ENCODE results near the gene PCDHGB1. TPM values are rescaled to one million over a fixed set of nuclear protein-coding genes. Genes with fewer than 3 reads are reported as not detected.
A peak's percentile ranks its signal among the peaks of the same experiment; 100 is the strongest.

Gene PCDHGB1
- total RNA-seq, 1 experiment from 2014 or later: 5.6 TPM

- no peak for TF ChIP-seq TEAD1 (CRISPR knock-in tag; IDR thresholded peaks at IDR 0.05)
- no peak for TF ChIP-seq ZNF416 (CRISPR knock-in tag; IDR thresholded peaks at IDR 0.05)
- no peak for TF ChIP-seq ZNF671 (CRISPR knock-in tag; IDR thresholded peaks at IDR 0.05)
- TF ChIP-seq ETV6 (CRISPR knock-in tag; IDR thresholded peaks at IDR 0.05): no peak
- TF ChIP-seq SMAD4 (CRISPR knock-in tag; IDR thresholded peaks at IDR 0.05): peak; percentile 30; the same call in 1 of the 2 replicates
- TF ChIP-seq ZNF219 (CRISPR knock-in tag; IDR thresholded peaks at IDR 0.05; ENCODE audit: borderline replicate concordance): no peak
- TF ChIP-seq GRHL2 (CRISPR knock-in tag; IDR thresholded peaks at IDR 0.05; ENCODE audit: insufficient replicate concordance, severe bottlenecking): no peak
- no peak for TF ChIP-seq SMAD3 (CRISPR knock-in tag; IDR thresholded peaks at IDR 0.05; ENCODE audit: borderline replicate concordance)
- H3K4me3 Mint-ChIP-seq: no peak overlapping the region
- H3K27ac Mint-ChIP-seq: no peak overlapping the region
- no peak for DNase-seq (ENCODE audit: low spot score)
- POLR2A ChIA-PET: no interaction called here
- H3K36me3 Mint-ChIP-seq: peaks cover 63% of the 10 kb centered on the region
- peaks cover 57% of the 10 kb centered on the region for H3K9me3 Mint-ChIP-seq
- ATAC-seq: no peak
- peaks cover 24% of the 10 kb centered on the region for H3K4me1 Mint-ChIP-seq
- peaks cover 14% of the 10 kb centered on the region for H3K27me3 Mint-ChIP-seq (ENCODE audit: low read depth)
- CTCF ChIA-PET: no interaction called here
Measured at GRCh38 chr5:141366016-141366896, 16.4 kb downstream of the PCDHGB1 start.

DNA sequence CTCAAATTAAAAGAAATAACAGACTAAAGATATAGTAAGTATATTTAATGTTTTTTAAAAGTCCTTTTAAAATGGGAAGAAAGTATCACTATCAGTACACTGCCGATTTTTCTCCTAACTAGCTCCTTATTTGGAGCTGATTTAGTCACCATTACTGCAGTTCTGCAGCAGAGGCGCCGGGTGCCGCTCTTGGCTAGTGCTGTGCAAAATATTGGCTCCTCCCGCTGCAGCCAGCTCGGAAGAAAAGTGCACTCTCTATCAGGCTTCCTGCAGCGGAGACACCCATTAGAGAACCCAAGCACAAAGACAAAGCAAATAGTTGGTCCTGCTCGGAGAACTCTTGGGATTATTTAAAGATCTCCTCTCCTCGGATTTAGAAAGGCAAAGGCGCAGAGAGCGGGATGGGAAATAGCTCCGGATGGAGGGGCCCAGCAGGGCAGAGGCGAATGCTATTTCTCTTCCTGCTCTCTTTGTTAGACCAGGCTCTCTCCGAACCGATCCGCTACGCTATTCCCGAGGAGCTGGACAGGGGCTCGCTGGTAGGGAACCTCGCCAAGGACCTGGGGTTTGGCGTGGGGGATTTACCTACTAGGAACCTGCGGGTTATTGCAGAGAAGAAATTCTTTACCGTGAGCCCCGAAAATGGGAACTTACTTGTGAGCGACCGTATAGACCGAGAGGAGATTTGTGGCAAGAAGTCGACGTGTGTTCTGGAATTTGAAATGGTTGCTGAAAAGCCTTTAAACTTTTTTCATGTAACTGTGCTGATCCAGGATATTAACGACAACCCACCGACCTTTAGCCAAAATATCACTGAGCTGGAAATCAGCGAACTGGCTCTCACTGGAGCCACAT, 20.3 kb downstream of the PCDHGB1 start, which contains the start of gene PCDHGB3:
PCDHGB3 (plus strand) TSS at position 249 of the 855 bp plus-strand sequence; CDS start at position 402, 153 bp downstream.
- H3K9me3 Mint-ChIP-seq: peaks cover 55% of the 10 kb centered on the region
- H3K27me3 Mint-ChIP-seq (ENCODE audit: low read depth): peaks cover 8% of the 10 kb centered on the region
- H3K4me1 Mint-ChIP-seq: peaks cover 5% of the 10 kb centered on the region
- peak within 1 kb of the TSS; percentile 61 for H3K4me3 Mint-ChIP-seq
- ChIA-PET CTCF (interaction anchor here (0.6 to 3.5 kb wide), 51 partner anchors 8 to 267 kb away, joined by 3 to 37 read pairs (median 6); partner anchors contain the start of genes DIAPH1, PCDHB10, PCDHB11 and PCDHB13), POLR2A (interaction anchor here (0.6 kb wide), 1 partner anchor 248 kb away, joined by 3 read pairs; the partner anchor contains the start of gene DIAPH1)
- DNase-seq (ENCODE audit: low spot score): peak; percentile 56
- peaks cover 61% of the 10 kb centered on the region for H3K36me3 Mint-ChIP-seq
- ATAC-seq: peak; percentile 95
- no peak for TF ChIP-seq ZNF121 (CRISPR knock-in tag; IDR thresholded peaks at IDR 0.05)
- no peak for TF ChIP-seq ZNF232 (CRISPR knock-in tag; IDR thresholded peaks at IDR 0.05)
- TF ChIP-seq NFE2L1 (CRISPR knock-in tag; IDR thresholded peaks at IDR 0.05): no peak
- TF ChIP-seq, protein P1, sequence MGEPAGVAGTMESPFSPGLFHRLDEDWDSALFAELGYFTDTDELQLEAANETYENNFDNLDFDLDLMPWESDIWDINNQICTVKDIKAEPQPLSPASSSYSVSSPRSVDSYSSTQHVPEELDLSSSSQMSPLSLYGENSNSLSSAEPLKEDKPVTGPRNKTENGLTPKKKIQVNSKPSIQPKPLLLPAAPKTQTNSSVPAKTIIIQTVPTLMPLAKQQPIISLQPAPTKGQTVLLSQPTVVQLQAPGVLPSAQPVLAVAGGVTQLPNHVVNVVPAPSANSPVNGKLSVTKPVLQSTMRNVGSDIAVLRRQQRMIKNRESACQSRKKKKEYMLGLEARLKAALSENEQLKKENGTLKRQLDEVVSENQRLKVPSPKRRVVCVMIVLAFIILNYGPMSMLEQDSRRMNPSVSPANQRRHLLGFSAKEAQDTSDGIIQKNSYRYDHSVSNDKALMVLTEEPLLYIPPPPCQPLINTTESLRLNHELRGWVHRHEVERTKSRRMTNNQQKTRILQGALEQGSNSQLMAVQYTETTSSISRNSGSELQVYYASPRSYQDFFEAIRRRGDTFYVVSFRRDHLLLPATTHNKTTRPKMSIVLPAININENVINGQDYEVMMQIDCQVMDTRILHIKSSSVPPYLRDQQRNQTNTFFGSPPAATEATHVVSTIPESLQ (CRISPR knock-in tag; IDR thresholded peaks at IDR 0.05): no peak
- TF ChIP-seq NFYB (CRISPR knock-in tag; conservative IDR thresholded peaks at IDR 0.05; ENCODE audit: low read depth): no peak
- TF ChIP-seq MAX (CRISPR knock-in tag; IDR thresholded peaks at IDR 0.05): no peak
- no peak for TF ChIP-seq JAZF1 (CRISPR knock-in tag; IDR thresholded peaks at IDR 0.05)
- TF ChIP-seq CTCF (IDR thresholded peaks at IDR 0.05): no peak
- peak within 1 kb of the TSS; percentile 91 for H3K27ac Mint-ChIP-seq

Data from WTC11 (cell line).